PFSK-1 (cell line): ENCODE results near the gene GNB5.

Source experiments
- REST ChIP-seq, 2 experiments: IDR thresholded peaks; 2 replicates each; pipeline versions ENCODE4 v1.6.1 to v1.8.0; 2011 to 2012; ENCODE audit warnings: low read depth in 2 of 2, low read length in 2 of 2, control low read depth in 1 of 2, inconsistent platforms in 1 of 2, mild to moderate bottlenecking in 1 of 2, moderate library complexity in 1 of 2; ENCODE audit not compliant: insufficient read depth in 1 of 2
- TAF1 ChIP-seq: IDR thresholded peaks from 2 replicates; pipeline ENCODE4 v1.6.1; 2012; ENCODE audit warnings: low read length, control low read depth, borderline replicate concordance; ENCODE audit not compliant: insufficient read depth

- no peak for TF ChIP-seq REST (IDR thresholded peaks at IDR 0.05; ENCODE audit: insufficient read depth in 1 of 2, low read depth in 2 of 2, low read length in 2 of 2)
- no peak for TF ChIP-seq TAF1
These were observed 69.3 kb downstream of the GNB5 start for GRCh38 chr15:52121896-52122295.
